GM23248 (cell line): ENCODE data around the gene PRR30. TPM values are rescaled to one million over a fixed set of nuclear protein-coding genes. Genes with fewer than 3 reads are reported as not detected.
"Not testable (repeated sequence)": the region's sequence is repeated elsewhere in the genome, so short reads cannot be mapped to it uniquely, and the experiment has no call there.

Experiments
- DNase-seq: peaks from one replicate; pipeline ENCODE4 v3.0.0-alpha.2; 2015
- H2AFZ ChIP-seq: fragments of 200-600 bp; sonication (generic); 2 replicates; pipeline ENCODE4 v1.6.1; 2016; ENCODE audit warnings: antibody characterized with exemption
- H3F3A ChIP-seq: fragments of 200-600 bp; sonication (generic); 2 replicates; pipeline ENCODE4 v1.6.1; 2016; ENCODE audit warnings: mild to moderate bottlenecking, antibody characterized with exemption, mixed run types; ENCODE audit not compliant: insufficient read depth
- H3K27ac ChIP-seq: fragments of 200-600 bp; sonication (generic); 2 replicates; pipeline ENCODE4 v1.5.1; 2016; ENCODE audit warnings: mild to moderate bottlenecking
- H3K27me3 ChIP-seq: fragments of 200-600 bp; sonication (generic); replicated peaks from 2 replicates; pipeline ENCODE4 v1.6.1; 2016; ENCODE audit warnings: mild to moderate bottlenecking; ENCODE audit not compliant: insufficient read depth
- H3K36me3 ChIP-seq: fragments of 200-600 bp; sonication (generic); 2 replicates; pipeline ENCODE4 v1.6.1; 2016; ENCODE audit warnings: low read depth, mild to moderate bottlenecking
- H3K4me1 ChIP-seq: fragments of 200-600 bp; sonication (generic); 2 replicates; pipeline ENCODE4 v1.6.1; 2016; ENCODE audit warnings: mild to moderate bottlenecking; ENCODE audit not compliant: insufficient read depth
- H3K4me2 ChIP-seq: fragments of 200-600 bp; sonication (generic); one replicate; pipeline ENCODE4 v1.6.1; 2016; ENCODE audit warnings: mild to moderate bottlenecking; ENCODE audit not compliant: unreplicated experiment
- H3K4me3 ChIP-seq: fragments of 200-600 bp; sonication (generic); 2 replicates; pipeline ENCODE4 v1.5.1; 2016; ENCODE audit warnings: mild to moderate bottlenecking
- H3K79me2 ChIP-seq: fragments of 200-600 bp; sonication (generic); 2 replicates; pipeline ENCODE4 v1.6.1; 2016; ENCODE audit warnings: mild to moderate bottlenecking; ENCODE audit not compliant: insufficient read depth
- H3K9ac ChIP-seq: fragments of 200-600 bp; sonication (generic); 2 replicates; pipeline ENCODE4 v1.6.1; 2016; ENCODE audit warnings: mild to moderate bottlenecking
- H3K9me2 ChIP-seq: fragments of 200-600 bp; sonication (generic); 2 replicates; pipeline ENCODE4 v1.6.1; 2016; ENCODE audit warnings: mixed run types, mild to moderate bottlenecking, moderate library complexity; ENCODE audit not compliant: insufficient read depth
- H3K9me3 ChIP-seq: fragments of 200-600 bp; sonication (generic); one replicate; pipeline ENCODE4 v1.6.1; 2017; ENCODE audit warnings: low read depth
- H4K20me1 ChIP-seq: fragments of 200-600 bp; sonication (generic); 2 replicates; pipeline ENCODE4 v1.6.0; 2016; ENCODE audit not compliant: insufficient read depth
- EZH2 ChIP-seq: fragments of 200-600 bp; sonication (generic); IDR thresholded peaks from 2 replicates; pipeline ENCODE4 v1.6.1; 2018; ENCODE audit warnings: antibody characterized with exemption, mild to moderate bottlenecking; ENCODE audit not compliant: insufficient read depth, poor library complexity, severe bottlenecking
- EZH2phosphoT487 ChIP-seq: fragments of 200-600 bp; sonication (generic); IDR thresholded peaks from 2 replicates; pipeline ENCODE4 v1.6.1; 2018; ENCODE audit warnings: antibody characterized with exemption, moderate library complexity, mild to moderate bottlenecking, low read depth; ENCODE audit not compliant: insufficient read depth
- WGBS, 2 experiments: methylation state at CpG; one replicate each; pipeline ENCODE4 v1.1.6; 2015 to 2017; ENCODE audit warnings: low lambda C conversion rate in 2 of 2, low coverage in 1 of 2; ENCODE audit errors: missing lambda C conversion rate in 2 of 2; 5-methylcytosine and 5-hydroxymethylcytosine counted together
- in situ Hi-C: fragments of 300-500 bp; cut with MboI; formaldehyde crosslinking; loops from 2 replicates; pipeline ENCODE4 v1.15.0; 2020
- polyA plus RNA-seq: library from polyadenylated mRNA; unstranded; fragments of >200 nt; fragmentation: Nextera tagmentation; extraction: Ambion mirVana; gene quantifications from 2 replicates; pipeline ENCODE4 v1.2.1, GENCODE V29; 2016
- total RNA-seq: library from RNA; depleted of rRNA; stranded (reverse); fragments of >200 nt; shearing (Covaris generic); gene quantifications from 2 replicates; pipeline ENCODE4 v1.2.3, GENCODE V29; 2014

PRR30 gene
- total and polyA plus RNA-seq, 2 experiments from 2014 or later, result not detected

DNA sequence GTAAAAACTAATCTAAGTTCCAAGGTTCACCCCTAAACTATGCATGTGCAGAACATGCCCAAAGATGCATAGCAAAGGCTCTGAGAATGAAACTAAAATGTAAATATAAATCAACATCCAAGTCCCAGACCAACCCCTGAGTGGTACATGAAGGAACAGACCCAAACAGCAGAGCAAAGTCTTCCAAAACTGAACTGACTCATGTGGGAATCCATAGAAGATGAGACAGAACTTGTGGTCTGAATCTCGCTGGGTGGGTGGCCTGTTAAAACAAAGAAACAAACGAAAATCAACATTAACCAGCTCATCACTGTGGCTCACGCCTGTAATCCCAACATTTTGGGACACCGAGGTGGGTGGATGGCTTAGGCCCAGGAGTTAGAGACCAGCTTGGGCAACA, 43.1 kb upstream of the PRR30 start:
- no peaks in the 10 kb centered on the region for H3K9me3 ChIP-seq
- TF ChIP-seq EZH2 (no peak), EZH2phosphoT487 (no peak)
- H2AFZ ChIP-seq, result no peak overlapping the region
- 30 to 34% methylated on average over 4 of the region's 4 CpGs for WGBS, 2 experiments
- no peaks in the 10 kb centered on the region for H4K20me1 ChIP-seq
- no peaks in the 10 kb centered on the region for H3K36me3 ChIP-seq
- in situ Hi-C loops, result no loop called here
- no peak overlapping the region for H3K9ac ChIP-seq
- H3F3A ChIP-seq, result peaks cover 51% of the 10 kb centered on the region
- peak; percentile 79 for DNase-seq
- H3K4me2 ChIP-seq, result peak overlapping the region; percentile 46
- no peaks in the 10 kb centered on the region for H3K79me2 ChIP-seq
- peaks cover 5% of the 10 kb centered on the region; the same call in 1 of the 2 replicates for H3K27me3 ChIP-seq
- H3K4me3 ChIP-seq, result no peak overlapping the region
- H3K4me1 ChIP-seq, result peaks cover 45% of the 10 kb centered on the region
- H3K27ac ChIP-seq, result peak overlapping the region; percentile 55
- no peaks in the 10 kb centered on the region for H3K9me2 ChIP-seq

DNA sequence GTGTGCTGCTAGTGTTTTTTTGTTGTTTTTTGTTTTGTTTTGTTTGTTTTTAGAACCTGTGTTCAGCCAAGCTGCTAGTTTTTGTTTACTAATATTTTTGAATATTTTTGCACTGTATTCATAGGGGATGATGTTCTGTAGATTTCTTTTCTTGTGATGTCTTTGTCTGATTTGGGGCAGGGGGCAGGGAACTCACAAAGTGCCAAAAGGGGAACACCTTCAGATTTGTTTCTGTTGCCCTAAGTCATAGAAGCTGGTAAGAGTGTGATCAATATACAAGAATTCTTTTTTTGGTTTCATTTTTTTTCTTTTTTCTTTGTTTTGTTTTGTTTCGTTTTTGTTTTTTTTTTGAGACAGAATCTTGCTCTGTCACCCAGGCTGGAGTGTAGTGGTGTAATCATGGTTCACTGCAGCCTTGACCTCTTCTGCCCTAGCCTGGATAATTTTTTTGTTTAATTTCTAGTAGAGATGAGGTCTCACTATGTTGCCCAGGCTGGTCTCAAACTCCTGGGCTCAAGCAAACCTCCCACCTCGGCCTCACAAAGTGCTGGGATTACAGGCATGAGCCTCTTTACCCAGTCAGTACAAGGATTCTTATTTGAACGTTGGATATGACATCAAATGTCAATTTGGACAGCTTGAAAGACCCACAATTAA, 40.3 kb upstream of the PRR30 start:
- 39 to 43% methylated on average over 3 of the region's 3 CpGs for whole genome bisulfite sequencing, 2 experiments
- TF ChIP-seq EZH2phosphoT487 (no peak), EZH2 (no peak)
- H3K27ac ChIP-seq, result no peak overlapping the region
- no peak overlapping the region for H3K9ac ChIP-seq
- no peaks in the 10 kb centered on the region for H3K9me3 ChIP-seq
- H3K9me2 ChIP-seq, result no peaks in the 10 kb centered on the region
- H3K4me3 ChIP-seq, result no peak overlapping the region
- peaks cover 17% of the 10 kb centered on the region for H3K27me3 ChIP-seq
- no peak for DNase-seq
- no peaks in the 10 kb centered on the region for H3K36me3 ChIP-seq
- in situ Hi-C loops, result no loop called here
- H3K4me2 ChIP-seq, result no peak overlapping the region
- peaks cover 26% of the 10 kb centered on the region for H3K4me1 ChIP-seq
- H4K20me1 ChIP-seq, result no peaks in the 10 kb centered on the region
- no peaks in the 10 kb centered on the region for H3K79me2 ChIP-seq
- no peak overlapping the region for H2AFZ ChIP-seq
- H3F3A ChIP-seq, result peaks cover 29% of the 10 kb centered on the region

DNA sequence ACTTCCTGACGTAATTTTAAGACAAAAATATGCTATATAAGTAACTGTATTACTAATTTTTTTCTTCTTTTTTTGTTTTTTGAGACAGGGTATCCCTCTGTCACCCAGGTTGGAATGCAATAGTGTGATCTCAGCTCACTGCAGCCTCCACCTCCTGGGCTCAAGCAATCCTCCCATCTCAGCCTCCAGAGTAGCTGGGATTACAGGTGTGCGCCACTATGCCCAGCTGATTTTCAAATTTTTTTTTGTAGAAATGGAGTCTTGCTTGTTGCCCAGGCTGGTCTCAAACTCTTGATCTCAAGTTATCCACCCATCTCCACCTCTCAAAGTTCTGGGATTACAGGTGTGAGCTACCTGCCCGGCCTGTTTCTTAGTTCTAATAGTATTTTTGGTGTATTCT, 39.3 kb upstream of the PRR30 start:
- TF ChIP-seq EZH2 (no peak), EZH2phosphoT487 (no peak)
- in situ Hi-C loops, result no loop called here
- H3F3A ChIP-seq, result peaks cover 26% of the 10 kb centered on the region
- H3K9me2 ChIP-seq, result no peaks in the 10 kb centered on the region
- no peaks in the 10 kb centered on the region for H4K20me1 ChIP-seq
- no peak overlapping the region for H3K4me3 ChIP-seq
- no peak for DNase-seq
- H3K9ac ChIP-seq, result no peak overlapping the region
- H2AFZ ChIP-seq, result no peak overlapping the region
- H3K27me3 ChIP-seq, result peaks cover 27% of the 10 kb centered on the region
- no peak overlapping the region for H3K4me2 ChIP-seq
- peaks cover 25% of the 10 kb centered on the region for H3K4me1 ChIP-seq
- H3K27ac ChIP-seq, result no peak overlapping the region
- no peaks in the 10 kb centered on the region for H3K36me3 ChIP-seq
- H3K9me3 ChIP-seq, result no peaks in the 10 kb centered on the region
- H3K79me2 ChIP-seq, result no peaks in the 10 kb centered on the region
- WGBS, 2 experiments, result 82 to 83% methylated on average over 3 of the region's 3 CpGs

DNA sequence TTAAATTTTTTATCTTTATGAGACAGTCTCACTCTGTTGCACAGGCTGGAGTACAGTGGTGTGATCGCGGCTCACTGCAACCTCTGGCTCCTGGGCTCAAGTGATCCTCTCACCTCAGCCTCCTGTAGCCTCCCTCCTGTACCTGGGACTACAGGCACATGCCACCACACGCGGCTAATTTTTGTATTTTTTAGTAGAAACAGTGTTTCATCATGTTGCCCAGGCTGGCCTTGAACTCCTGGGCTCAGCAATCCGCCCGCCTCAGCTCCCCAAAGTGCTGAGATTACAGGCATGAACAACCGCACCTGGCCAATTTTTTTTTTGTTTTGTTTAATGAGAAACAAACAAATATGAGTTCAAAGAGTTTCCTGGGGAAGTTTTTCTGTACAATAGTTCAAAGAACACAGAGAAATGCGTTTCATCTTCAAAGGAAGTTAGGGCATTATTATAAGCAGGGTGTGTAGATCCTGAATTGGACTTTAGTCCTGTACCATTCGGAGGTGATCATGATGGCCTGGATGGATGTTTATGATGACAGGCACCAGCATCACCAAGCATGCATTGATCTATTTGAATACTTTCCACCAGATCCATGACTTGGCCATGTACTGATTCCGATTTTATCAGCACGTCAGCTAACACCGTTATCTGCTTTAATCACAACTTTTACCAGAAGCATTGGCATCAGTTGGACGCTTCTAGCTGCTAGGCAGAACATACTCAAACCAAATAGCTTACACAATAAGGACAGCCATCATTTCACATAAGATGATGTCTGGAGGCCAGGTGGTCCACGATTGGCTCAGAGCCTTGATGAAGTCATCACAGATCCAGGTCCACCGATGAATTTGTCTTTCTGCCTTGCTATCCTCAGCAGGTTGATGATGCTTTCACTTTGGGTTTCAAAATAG, 38.5 kb upstream of the PRR30 start:
- no peaks in the 10 kb centered on the region for H3K9me2 ChIP-seq
- H4K20me1 ChIP-seq, result no peaks in the 10 kb centered on the region
- H3K4me3 ChIP-seq, result no peak overlapping the region
- H3K4me1 ChIP-seq, result peaks cover 19% of the 10 kb centered on the region
- in situ Hi-C loops, result no loop called here
- no peaks in the 10 kb centered on the region for H3K79me2 ChIP-seq
- no peak overlapping the region for H3K4me2 ChIP-seq
- H3K36me3 ChIP-seq, result no peaks in the 10 kb centered on the region
- WGBS, 2 experiments, result 76 to 81% methylated on average over 15 of the region's 15 CpGs
- peaks cover 35% of the 10 kb centered on the region for H3K27me3 ChIP-seq
- H2AFZ ChIP-seq, result no peak overlapping the region
- H3K27ac ChIP-seq, result no peak overlapping the region
- TF ChIP-seq EZH2, result no peak
- TF ChIP-seq EZH2phosphoT487, result no peak
- peaks cover 20% of the 10 kb centered on the region for H3F3A ChIP-seq
- no peak for DNase-seq
- H3K9me3 ChIP-seq, result no peaks in the 10 kb centered on the region
- H3K9ac ChIP-seq, result no peak overlapping the region

DNA sequence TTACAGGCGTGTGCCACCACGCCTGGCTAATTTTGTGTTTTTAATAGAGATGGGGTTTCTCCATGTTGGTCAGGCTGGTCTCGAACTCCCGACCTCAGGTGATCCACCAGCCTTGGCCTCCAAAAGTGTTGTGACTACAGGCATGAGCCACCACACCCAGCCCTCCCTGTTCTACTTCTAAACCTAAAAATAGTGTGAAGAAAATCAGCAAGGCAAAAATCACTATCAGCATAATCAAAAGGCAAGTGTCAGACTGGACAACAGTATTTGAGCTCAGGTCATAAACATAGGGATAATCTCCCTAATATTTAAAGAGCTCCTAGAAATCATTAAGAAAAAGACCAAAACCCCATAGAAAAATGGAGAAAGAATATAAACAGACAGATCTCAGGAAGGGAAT, 36.6 kb upstream of the PRR30 start:
- H3K4me2 ChIP-seq, H3K9me2 ChIP-seq, H3K9me3 ChIP-seq, H4K20me1 ChIP-seq, DNase-seq, H3K27ac ChIP-seq, H2AFZ ChIP-seq, H3K36me3 ChIP-seq, in situ Hi-C loops, H3K4me1 ChIP-seq, H3K4me3 ChIP-seq, H3F3A ChIP-seq, H3K9ac ChIP-seq, H3K79me2 ChIP-seq: not testable (repeated sequence)
- 57 to 74% methylated on average over 4 of the region's 4 CpGs for WGBS, 2 experiments
- H3K27me3 ChIP-seq, result peaks cover 46% of the 10 kb centered on the region
